ENCODE results near the gene RENBP. TPM values are rescaled to one million over a fixed set of nuclear protein-coding genes. Genes with fewer than 3 reads are reported as not detected.

Gene RENBP
- total and polyA plus RNA-seq, 7 donors = 0.97 to 4.4 (median 2.9) TPM

DNA sequence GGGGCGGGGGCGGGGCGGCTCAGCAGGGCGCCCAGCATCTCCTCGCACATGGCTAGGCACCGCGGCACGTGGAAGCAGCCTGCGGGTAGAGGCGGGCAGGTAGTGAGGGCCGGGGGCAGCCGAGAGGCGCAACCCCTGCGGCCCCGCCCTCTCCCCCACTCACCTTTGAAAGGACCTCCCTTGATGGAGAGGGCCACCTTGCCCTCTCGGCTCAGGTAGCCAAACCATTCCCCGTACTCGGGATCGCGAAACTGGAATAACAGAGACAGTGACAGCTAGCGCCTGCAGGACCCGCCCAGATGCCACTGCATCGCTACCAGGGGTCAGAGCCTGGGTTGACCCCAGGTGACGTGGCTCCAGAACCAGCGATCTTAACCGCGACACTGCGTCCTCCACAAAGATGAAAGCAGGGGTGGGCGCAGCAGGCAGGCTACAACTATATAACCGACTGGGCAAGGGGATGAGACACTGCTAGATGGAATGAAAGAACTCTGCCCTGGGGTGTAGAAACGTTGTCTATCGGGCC is 9.1 kb downstream of the RENBP start:
- intact Hi-C loops (cut with DNase I) = no loop called here
- ATAC-seq (peak; percentile 3 to 11 (median 6)), DNase-seq (no peak)
- WGBS, 3 donors = 13 to 38% (median 19%) methylated on average over 17 to 27 of the region's 32 CpGs
- Histone ChIP-seq H3K4me3 (peak overlapping the region; percentile 80), H3K27ac (peak overlapping the region; percentile 50), H3K9me3 (no peaks in the 10 kb centered on the region), H3K27me3 (ENCODE audit: insufficient read depth in 3 of 3, low read length in 2 of 3) (no peaks in the 10 kb centered on the region), H3K36me3 (ENCODE audit: insufficient read depth in 1 of 2, low read depth in 1 of 2) (peaks cover 0 to 35% of the 10 kb centered on the region in 2 donors), H3K4me1 (peaks cover 15% of the 10 kb centered on the region)
- TF ChIP-seq, protein P1, sequence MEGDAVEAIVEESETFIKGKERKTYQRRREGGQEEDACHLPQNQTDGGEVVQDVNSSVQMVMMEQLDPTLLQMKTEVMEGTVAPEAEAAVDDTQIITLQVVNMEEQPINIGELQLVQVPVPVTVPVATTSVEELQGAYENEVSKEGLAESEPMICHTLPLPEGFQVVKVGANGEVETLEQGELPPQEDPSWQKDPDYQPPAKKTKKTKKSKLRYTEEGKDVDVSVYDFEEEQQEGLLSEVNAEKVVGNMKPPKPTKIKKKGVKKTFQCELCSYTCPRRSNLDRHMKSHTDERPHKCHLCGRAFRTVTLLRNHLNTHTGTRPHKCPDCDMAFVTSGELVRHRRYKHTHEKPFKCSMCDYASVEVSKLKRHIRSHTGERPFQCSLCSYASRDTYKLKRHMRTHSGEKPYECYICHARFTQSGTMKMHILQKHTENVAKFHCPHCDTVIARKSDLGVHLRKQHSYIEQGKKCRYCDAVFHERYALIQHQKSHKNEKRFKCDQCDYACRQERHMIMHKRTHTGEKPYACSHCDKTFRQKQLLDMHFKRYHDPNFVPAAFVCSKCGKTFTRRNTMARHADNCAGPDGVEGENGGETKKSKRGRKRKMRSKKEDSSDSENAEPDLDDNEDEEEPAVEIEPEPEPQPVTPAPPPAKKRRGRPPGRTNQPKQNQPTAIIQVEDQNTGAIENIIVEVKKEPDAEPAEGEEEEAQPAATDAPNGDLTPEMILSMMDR (IDR thresholded peaks at IDR 0.05) = no peak

DNA sequence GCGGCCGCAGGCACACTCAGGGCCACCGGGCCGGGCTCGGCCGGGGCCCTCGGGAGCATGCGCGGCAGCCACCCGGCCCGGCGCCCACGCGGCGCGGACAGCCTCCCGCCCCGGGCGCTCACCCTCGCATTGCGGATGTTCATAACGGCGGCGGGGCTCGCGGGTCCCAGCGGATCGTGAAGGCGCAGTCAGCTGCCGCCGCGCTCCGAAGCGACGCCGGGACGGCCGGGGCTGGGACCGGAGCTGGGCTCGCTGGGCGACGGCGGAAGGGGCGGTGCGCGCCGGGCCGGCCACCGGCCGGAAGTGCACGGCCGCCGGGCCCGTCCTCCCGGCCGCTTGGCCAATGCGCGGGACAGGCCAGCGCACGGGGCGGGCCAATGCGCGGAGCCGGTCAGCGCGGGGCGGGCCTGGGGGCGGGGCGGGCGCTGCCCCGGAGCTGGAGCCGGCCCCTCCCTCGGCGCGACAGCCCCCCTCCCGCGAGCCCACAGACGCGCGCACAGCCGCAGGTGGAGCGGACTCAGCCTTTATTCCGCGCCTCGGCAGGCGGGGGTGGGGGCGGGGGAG is 9.6 kb downstream of the RENBP start, which contains the start of gene NAA10:
TSS of gene NAA10 (minus strand) at position 276 of the 564 bp plus-strand sequence. CDS start at position 143, 133 bp downstream.
- DNase-seq (peak; percentile 84 to 90), ATAC-seq (peak; percentile 96 to 97 (median 96))
- H3K9me3 ChIP-seq = no peaks in the 10 kb centered on the region
- H3K27ac ChIP-seq = peak within 1 kb of the TSS; percentile 81
- no peaks in the 10 kb centered on the region for H3K27me3 ChIP-seq (ENCODE audit: insufficient read depth in 3 of 3, low read length in 2 of 3)
- H3K4me1 ChIP-seq = peaks cover 15% of the 10 kb centered on the region
- H3K36me3 ChIP-seq (ENCODE audit: insufficient read depth in 1 of 2, low read depth in 1 of 2) = peaks cover 0 to 41% of the 10 kb centered on the region in 2 donors
- 1 to 4% methylated on average over 47 to 72 of the region's 87 CpGs; no CpG with 5 or more reads in 1 of the 3 donors for WGBS, 3 donors
- H3K4me3 ChIP-seq = peak within 1 kb of the TSS; percentile 80
- intact Hi-C loops (cut with DNase I) = no loop called here
- TF ChIP-seq, protein P1 (IDR thresholded peaks at IDR 0.05) = no peak

GRCh38 chrX:153934148-153934761 is 10.2 kb downstream of the RENBP start:
- Histone ChIP-seq H3K27ac (peak overlapping the region; percentile 81), H3K36me3 (ENCODE audit: insufficient read depth in 1 of 2, low read depth in 1 of 2) (peaks cover 3 to 46% of the 10 kb centered on the region in 2 donors), H3K4me3 (peak overlapping the region; percentile 80), H3K27me3 (ENCODE audit: insufficient read depth in 3 of 3, low read length in 2 of 3) (no peaks in the 10 kb centered on the region), H3K4me1 (peaks cover 16% of the 10 kb centered on the region), H3K9me3 (no peaks in the 10 kb centered on the region)
- WGBS, 3 donors = 2 to 16% (median 4%) methylated on average over 11 to 33 of the region's 33 CpGs
- intact Hi-C loops (cut with DNase I) = no loop called here
- TF ChIP-seq, protein P1 (IDR thresholded peaks at IDR 0.05) = no peak
- DNase-seq (no peak), ATAC-seq (peak in 3 of 4 donors; percentile 1 to 55 (median 9))

DNA sequence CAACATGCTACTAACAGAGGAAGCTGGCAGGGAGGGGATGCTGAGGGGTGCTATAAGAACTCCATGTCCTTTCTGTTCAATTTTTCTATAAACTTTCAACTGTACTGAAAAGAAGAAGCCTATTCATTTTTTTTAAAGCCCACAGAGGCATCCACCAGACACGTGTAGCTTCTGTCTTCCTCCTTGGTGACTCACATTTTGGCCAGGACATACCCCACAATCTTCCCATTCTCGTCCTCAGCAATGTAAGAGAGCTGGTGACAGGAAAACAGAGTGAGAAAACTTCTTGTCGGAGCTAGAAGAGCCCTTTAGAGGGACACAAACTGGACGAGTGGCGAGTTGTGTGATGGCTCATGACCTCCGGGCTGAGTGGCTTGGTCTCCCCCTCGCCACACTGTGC is 10.7 kb downstream of the RENBP start:
- no peak for ATAC-seq
- Histone ChIP-seq H3K27me3 (ENCODE audit: insufficient read depth in 3 of 3, low read length in 2 of 3) (no peaks in the 10 kb centered on the region), H3K36me3 (ENCODE audit: insufficient read depth in 1 of 2, low read depth in 1 of 2) (peaks cover 3 to 48% of the 10 kb centered on the region in 2 donors), H3K9me3 (no peaks in the 10 kb centered on the region), H3K4me3 (peak overlapping the region; percentile 80), H3K27ac (peak overlapping the region; percentile 81), H3K4me1 (peaks cover 21% of the 10 kb centered on the region)
- intact Hi-C loops (cut with DNase I) = no loop called here
- whole genome bisulfite sequencing, 3 donors = 31 to 48% (median 34%) methylated on average over 7 of the region's 7 CpGs
- TF ChIP-seq, protein P1 (IDR thresholded peaks at IDR 0.05) = no peak
- no peak for DNase-seq

Measured in psoas muscle (tissue), 8 donors.